GM12878 (cell line): ENCODE data around the gene PML. TPM values are rescaled to one million over a fixed set of nuclear protein-coding genes. Genes with fewer than 3 reads are reported as not detected.

Experiments used
- ATAC-seq: fragments of 200-7000 bp; cut with Tn5 transposase; 3 replicates; pipeline ENCODE4 v1.9.1; 2020; ENCODE audit warnings: mild to moderate bottlenecking, moderate library complexity
- BruUV-seq: library from RNA; stranded (reverse); fragments of 400-500 nt; replicated peaks from 2 replicates; lab custom pipeline; 2021; lab: Mats Ljungman, UMichigan
- CTCF ChIA-PET: fragments of 300-600 bp; sonication (Branson Sonifier 250); formaldehyde crosslinking; extraction: SDS; loops from one replicate; lab custom pipeline; 2021; ENCODE audit warnings: inconsistent platforms; lab: Yijun Ruan, JAX
- POLR2A ChIA-PET: fragments of 350-600 bp; formaldehyde crosslinking; extraction: SDS; loops from one replicate; lab custom pipeline; 2021; ENCODE audit warnings: inconsistent platforms; lab: Charles Lee
- RAD21 ChIA-PET: fragments of 300-600 bp; sonication (Branson Sonifier 250); formaldehyde crosslinking; loops from one replicate; lab custom pipeline; 2023; ENCODE audit warnings: antibody characterized with exemption; ENCODE audit not compliant: unreplicated experiment; lab: Charles Lee
- SMC1A ChIA-PET: fragments of 300-600 bp; sonication (Branson Sonifier 250); formaldehyde crosslinking; loops from one replicate; lab custom pipeline; 2023; ENCODE audit not compliant: unreplicated experiment, uncharacterized antibody; lab: Charles Lee
- DNase-seq: peaks from one replicate; pipeline ENCODE4 v3.0.0-alpha.2; 2011; ENCODE audit warnings: low read depth, low spot score
- FAIRE-seq: peaks from 3 replicates; lab custom pipeline; 2011; peaks lifted over from hg19 to GRCh38; lab: Jason Lieb, UNC
- H2AFZ ChIP-seq: 2 replicates; pipeline ENCODE4 v1.6.0; 2011; ENCODE audit warnings: low read depth, low read length, control low read depth; ENCODE audit not compliant: control insufficient read depth
- H3K27ac ChIP-seq: 2 replicates; pipeline ENCODE4 v1.5.1; 2011; ENCODE audit warnings: control low read depth; ENCODE audit not compliant: control insufficient read depth, insufficient read depth
- H3K27me3 ChIP-seq, 2 experiments: replicated peaks in 1 of 2; 2 replicates each; pipeline versions ENCODE4 v1.6.0 to v1.6.1; 2011; ENCODE audit warnings: low read length in 1 of 2; ENCODE audit not compliant: control insufficient read depth in 2 of 2, insufficient read depth in 2 of 2
- H3K36me3 ChIP-seq, 2 experiments: 2 replicates each; pipeline ENCODE4 v1.5.1; 2011; ENCODE audit warnings: low read length in 1 of 2; ENCODE audit not compliant: control insufficient read depth in 2 of 2, insufficient read depth in 2 of 2
- H3K4me1 ChIP-seq: 2 replicates; pipeline ENCODE4 v1.6.1; 2011; ENCODE audit warnings: mild to moderate bottlenecking, low read length, moderate library complexity, mixed read lengths; ENCODE audit not compliant: control insufficient read depth, insufficient read depth
- H3K4me2 ChIP-seq: 2 replicates; pipeline ENCODE4 v1.6.0; 2011; ENCODE audit warnings: control low read depth; ENCODE audit not compliant: control insufficient read depth, insufficient read depth
- H3K4me3 ChIP-seq: fragments of 200-600 bp; sonication (generic); 2 replicates; pipeline ENCODE4 v1.5.1; 2016
- H3K79me2 ChIP-seq: 2 replicates; pipeline ENCODE4 v1.6.0; 2011; ENCODE audit warnings: low read length; ENCODE audit not compliant: control insufficient read depth, insufficient read depth
- H3K9ac ChIP-seq: 2 replicates; pipeline ENCODE4 v1.8.0; 2011; ENCODE audit warnings: low read length, control low read depth, mixed read lengths; ENCODE audit not compliant: control insufficient read depth, insufficient read depth
- H3K9me3 ChIP-seq: replicated peaks from 3 replicates; pipeline ENCODE4 v1.5.1; 2011; ENCODE audit warnings: mild to moderate bottlenecking, low read length; ENCODE audit not compliant: control insufficient read depth, insufficient read depth
- H4K20me1 ChIP-seq: 2 replicates; pipeline ENCODE4 v1.6.0; 2011; ENCODE audit not compliant: control insufficient read depth, insufficient read depth
- ASH2L ChIP-seq: fragments of 300-600, 200-600 bp; sonication (generic); IDR thresholded peaks from 2 replicates; pipeline ENCODE4 v1.6.1; 2017; ENCODE audit warnings: low read depth, mild to moderate bottlenecking, borderline replicate concordance
- CHD2 ChIP-seq: IDR thresholded peaks from 2 replicates; pipeline ENCODE4 v1.6.1; 2011; ENCODE audit warnings: low read depth, low read length, improper control_type of control experiment, borderline replicate concordance
- HDGF ChIP-seq: fragments of 450-650 bp; IDR thresholded peaks from 2 replicates; pipeline ENCODE4 v1.6.1; 2016; ENCODE audit warnings: antibody characterized with exemption
- MYB ChIP-seq: fragments of 150-350 bp; IDR thresholded peaks from 2 replicates; pipeline ENCODE4 v1.6.1; 2014; ENCODE audit warnings: mild to moderate bottlenecking, low read depth, low read length, borderline replicate concordance
- NFIC ChIP-seq: IDR thresholded peaks from 2 replicates; pipeline ENCODE4 v1.6.1; 2012; ENCODE audit warnings: low read depth, mild to moderate bottlenecking, inconsistent platforms, low read length, moderate library complexity
- NR2C1 ChIP-seq: fragments of 450-650 bp; IDR thresholded peaks from 2 replicates; pipeline ENCODE4 v1.6.1; 2017; ENCODE audit warnings: antibody characterized with exemption, mild to moderate bottlenecking, moderate library complexity
- NR2C2 ChIP-seq: IDR thresholded peaks from 2 replicates; pipeline ENCODE4 v1.6.1; 2011; ENCODE audit warnings: borderline replicate concordance, low read depth; ENCODE audit not compliant: control insufficient read depth, insufficient read length
- RELA ChIP-seq: fragments of 450-650 bp; IDR thresholded peaks from 2 replicates; pipeline ENCODE4 v1.8.0; 2014; ENCODE audit warnings: borderline replicate concordance; ENCODE audit not compliant: partially characterized antibody
- REST ChIP-seq: IDR thresholded peaks from 2 replicates; pipeline ENCODE4 v1.6.1; 2012; ENCODE audit warnings: mild to moderate bottlenecking, low read depth, low read length
- SIN3A ChIP-seq: IDR thresholded peaks from 2 replicates; pipeline ENCODE4 v1.6.1; 2012; ENCODE audit warnings: low read depth, low read length, improper control_type of control experiment
- SMARCA5 ChIP-seq: fragments of 450-650 bp; IDR thresholded peaks from 2 replicates; pipeline ENCODE4 v1.6.1; 2017; ENCODE audit warnings: mild to moderate bottlenecking
- SREBF1 ChIP-seq: IDR thresholded peaks from 2 replicates; pipeline ENCODE4 v1.6.1; 2012; ENCODE audit warnings: mild to moderate bottlenecking, low read length
- TAF1 ChIP-seq: IDR thresholded peaks from 2 replicates; pipeline ENCODE4 v1.6.1; 2011; ENCODE audit warnings: mild to moderate bottlenecking, low read depth, low read length, borderline replicate concordance
- TCF12 ChIP-seq: IDR thresholded peaks from 2 replicates; pipeline ENCODE4 v1.6.1; 2011; ENCODE audit warnings: low read depth, mild to moderate bottlenecking, low read length
- WGBS: methylation state at CpG from one replicate; pipeline ENCODE4 v1.1.6; 2016; ENCODE audit warnings: low lambda C conversion rate; ENCODE audit not compliant: insufficient replicate concordance, insufficient coverage; ENCODE audit errors: missing lambda C conversion rate; 5-methylcytosine and 5-hydroxymethylcytosine counted together
- in situ Hi-C: fragments of 300-500 bp; cut with MboI; formaldehyde crosslinking; loops from 9 replicates; pipeline ENCODE4 v1.14.3; 2018; ENCODE audit warnings: mixed read lengths
- intact Hi-C: fragments of 100-400 bp; cut with micrococcal nuclease; formaldehyde crosslinking; loops from one replicate; pipeline ENCODE4 v1.14.2; 2022; ENCODE audit not compliant: unreplicated experiment
- polyA plus RNA-seq, 11 experiments: library from polyadenylated mRNA; depleted of rRNA in 4 of 11; unstranded in 6 of 11; stranded (reverse) in 5 of 11; fragments of >200 nt; fragmentation: Nextera tagmentation in 4 of 11; fragmentation: Illumina TruSeq in 1 of 11; extraction: Ambion mirVana in 4 of 11; extraction: Trizol in 1 of 11; gene quantifications; 1 replicate in 1 of 11; 2 replicates in 10 of 11; pipeline versions ENCODE4 v1.2.1 to v1.2.3, GENCODE V29; 2011 to 2016; ENCODE audit warnings: inconsistent platforms in 2 of 11, missing spikeins in 2 of 11, low read depth in 1 of 11
- total RNA-seq, 4 experiments: library from RNA; depleted of rRNA in 3 of 4; stranded (reverse); fragments of >200 nt in 3 of 4; fragmentation: Illumina TruSeq in 1 of 4; extraction: Trizol in 1 of 4; gene quantifications; 2 replicates each; pipeline versions ENCODE4 v1.2.1 to v1.2.3, GENCODE V29; 2013 to 2021
- TF ChIP-seq, protein P1 (sequence below): IDR thresholded peaks from 2 replicates; pipeline ENCODE4 v1.6.1; 2012; ENCODE audit warnings: low read depth, low read length, improper control_type of control experiment
- TF ChIP-seq, protein P2 (sequence below): IDR thresholded peaks from 2 replicates; pipeline ENCODE4 v1.6.1; 2011; ENCODE audit warnings: low read depth, mild to moderate bottlenecking, low read length, moderate library complexity, borderline replicate concordance; ENCODE audit errors: extremely low read depth

PML gene
- total and polyA plus RNA-seq, 10 of the 15 experiments (the other 5 are each of a cell fraction or from before 2014, with no cell fraction given), result 8.5 to 95.5 (median 30.8) TPM

- TF ChIP-seq REST, result no peak
- no peak for TF ChIP-seq NR2C2
- TF ChIP-seq SREBF1, result no peak
- TF ChIP-seq, protein P1, sequence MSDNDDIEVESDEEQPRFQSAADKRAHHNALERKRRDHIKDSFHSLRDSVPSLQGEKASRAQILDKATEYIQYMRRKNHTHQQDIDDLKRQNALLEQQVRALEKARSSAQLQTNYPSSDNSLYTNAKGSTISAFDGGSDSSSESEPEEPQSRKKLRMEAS, result no peak
- no peak for TF ChIP-seq CHD2
These were observed 18.9 kb downstream of the PML start (continued) for GRCh38 chr15:74013374-74013894.

DNA sequence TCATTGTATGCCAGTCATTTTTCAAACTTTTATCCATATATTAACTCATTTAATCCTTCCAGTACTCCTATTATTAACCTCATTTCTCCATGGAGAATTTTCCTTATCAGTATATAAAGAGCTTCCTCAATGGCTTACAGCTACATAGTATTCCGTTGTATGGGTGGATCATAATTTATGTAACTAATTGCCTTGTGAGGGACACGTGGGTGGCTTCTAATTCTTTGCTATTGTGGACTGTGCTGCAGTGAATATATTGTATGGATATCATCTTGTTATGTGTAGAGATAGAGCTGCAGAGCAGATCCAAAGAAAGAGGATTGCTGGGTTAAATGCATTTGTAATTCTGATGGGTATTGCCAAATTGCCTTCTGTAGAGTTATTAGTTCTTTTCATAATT is 25.2 kb downstream of the PML start:
- SMC1A ChIA-PET, result interaction anchor here (1.0 kb wide), 1 partner anchor 9 kb away, joined by 3 read pairs; no protein-coding TSS in a partner anchor
- Histone ChIP-seq H3K27me3 (no peaks in the 10 kb centered on the region), H3K9me3 (no peaks in the 10 kb centered on the region), H3K36me3 (peaks cover 20 to 30% of the 10 kb centered on the region in 2 experiments), H3K79me2 (peaks cover 20% of the 10 kb centered on the region), H3K4me2 (no peak overlapping the region), H3K4me3 (no peak overlapping the region), H3K27ac (no peak overlapping the region), H4K20me1 (no peaks in the 10 kb centered on the region; the same call in 1 of the 2 replicates), H3K9ac (no peak overlapping the region), H3K4me1 (no peaks in the 10 kb centered on the region), H2AFZ (no peak overlapping the region)
- intact Hi-C loops (no loop called here), in situ Hi-C loops (no loop called here)
- no peak for FAIRE-seq
- DNase-seq, result no peak
- WGBS, result 73% methylated on average over 2 of the region's 2 CpGs
- ATAC-seq, result no peak
- POLR2A ChIA-PET, result no interaction called here
- RAD21 ChIA-PET, result no interaction called here
- CTCF ChIA-PET, result interaction anchor here (1.6 kb wide), 1 partner anchor 29 kb away, joined by 5 read pairs; no protein-coding TSS in a partner anchor
- BruUV-seq, result no TSS peak
- TF ChIP-seq SMARCA5, result no peak
- TF ChIP-seq REST, result no peak
- TF ChIP-seq TCF12, result no peak
- TF ChIP-seq HDGF, result no peak
- TF ChIP-seq SIN3A, result no peak
- no peak for TF ChIP-seq ASH2L
- no peak for TF ChIP-seq TAF1
- TF ChIP-seq, protein P2, sequence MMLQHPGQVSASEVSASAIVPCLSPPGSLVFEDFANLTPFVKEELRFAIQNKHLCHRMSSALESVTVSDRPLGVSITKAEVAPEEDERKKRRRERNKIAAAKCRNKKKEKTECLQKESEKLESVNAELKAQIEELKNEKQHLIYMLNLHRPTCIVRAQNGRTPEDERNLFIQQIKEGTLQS, result no peak
- TF ChIP-seq, protein P1, result no peak
- no peak for TF ChIP-seq RELA
- no peak for TF ChIP-seq NR2C1
- no peak for TF ChIP-seq MYB
- TF ChIP-seq NFIC, result no peak
